Kidney tubule cell (primary cell): ENCODE measurements around the gene IFITM2.

Experiments used
- DNase-seq: peaks from one replicate; pipeline ENCODE4 v3.0.0-alpha.2; 2018; ENCODE audit warnings: low spot score

IFITM2 gene

GRCh38 chr11:293271-293851 is 14.3 kb upstream of the IFITM2 start:
- DNase-seq: no peak

- no peak for DNase-seq
Observed at GRCh38 chr11:293852-294661, 13.6 kb upstream of the IFITM2 start.

- no peak for DNase-seq
Observed at GRCh38 chr11:294780-295179, 12.8 kb upstream of the IFITM2 start.

GRCh38 chr11:295351-296170 is 12.1 kb upstream of the IFITM2 start:
- no peak for DNase-seq

GRCh38 chr11:296171-297050 is 11.2 kb upstream of the IFITM2 start:
- DNase-seq: no peak

GRCh38 chr11:297051-297585 is 10.5 kb upstream of the IFITM2 start:
- DNase-seq: no peak

GRCh38 chr11:297586-298405 is 9.8 kb upstream of the IFITM2 start:
- DNase-seq: no peak

GRCh38 chr11:298406-299065 is 9.1 kb upstream of the IFITM2 start:
- no peak for DNase-seq

GRCh38 chr11:299081-299891 is 8.3 kb upstream of the IFITM2 start, which contains the start of gene IFITM5:
Gene IFITM5 (minus strand): TSS chr11:299526. CDS start chr11:299490, 36 bp downstream.
- no peak for DNase-seq

GRCh38 chr11:299951-300735 is 7.5 kb upstream of the IFITM2 start:
- no peak for DNase-seq

GRCh38 chr11:303363-303762 is 4.3 kb upstream of the IFITM2 start:
- DNase-seq: no peak

GRCh38 chr11:304061-304506 is 3.5 kb upstream of the IFITM2 start:
- DNase-seq: no peak

- DNase-seq: peak; percentile 60
Observed at GRCh38 chr11:304915-305843, 2.4 kb upstream of the IFITM2 start.

GRCh38 chr11:305844-306211 is 1.8 kb upstream of the IFITM2 start:
- no peak for DNase-seq

- DNase-seq: no peak
Observed at GRCh38 chr11:306645-307371, 808 bp upstream of the IFITM2 start.
